ENCODE data around the gene BCDIN3D. TPM values are rescaled to one million over a fixed set of nuclear protein-coding genes. Genes with fewer than 3 reads are reported as not detected.

Gene BCDIN3D
- total and polyA plus RNA-seq, 9 of the 15 experiments (the other 6 are each of a cell fraction or from before 2014, with no cell fraction given): 3.7 to 6.9 (median 5.6) TPM

- Histone ChIP-seq H3K9me3 (replicated peaks; ENCODE audit: control insufficient read depth, insufficient read depth, low read depth, low read length) (no peaks in the 10 kb centered on the region), H3K4me3 (no peak overlapping the region), H3K4me1 (replicated peaks in 1 of 2; ENCODE audit: control insufficient read depth in 2 of 2, insufficient read depth in 2 of 2, low read length in 2 of 2) (peaks cover 11 to 35% of the 10 kb centered on the region in 2 experiments; a peak in 4 of 5 replicates), H3K36me3 (ENCODE audit: control insufficient read depth, insufficient read depth, low read length) (no peaks in the 10 kb centered on the region), H2AFZ (ENCODE audit: low read depth, low read length) (no peak overlapping the region), H3K9me1 (ENCODE audit: control insufficient read depth, insufficient read depth, low read length) (no peaks in the 10 kb centered on the region), H4K20me1 (replicated peaks; ENCODE audit: control insufficient read depth, insufficient read depth, low read length) (peaks cover 11% of the 10 kb centered on the region; the same call in 1 of the 2 replicates), H3K27ac (ENCODE audit: extremely low read depth, low read depth, low read length) (no peak overlapping the region), H3K27me3 (ENCODE audit: control insufficient read depth in 2 of 2, insufficient read depth in 2 of 2, low read length in 2 of 2) (peaks cover 15 to 24% of the 10 kb centered on the region in 2 experiments; a peak in 4 of 5 replicates), H3K9ac (ENCODE audit: insufficient read depth in 1 of 2, low read depth in 2 of 2, low read length in 2 of 2) (no peak overlapping the region), H3K4me2 (ENCODE audit: insufficient read depth, low read length) (no peak overlapping the region), H3K79me2 (ENCODE audit: control insufficient read depth, insufficient read depth, low read length) (no peaks in the 10 kb centered on the region)
- ChIA-PET POLR2A (interaction anchor here (1.2 kb wide), 1 partner anchor 10 kb away, joined by 4 read pairs; no protein-coding TSS in a partner anchor), CTCF (ENCODE audit: low intra/inter-chr PET ratio) (no interaction called here)
- in situ Hi-C loops (cut with MboI): no loop called here
- DNase-seq (ENCODE audit: extremely low read depth in 1 of 4, low spot score in 3 of 4): no peak
- no peak for FAIRE-seq
- BruUV-seq (replicated peaks): no TSS peak
- 3% methylated on average over 6 of the region's 6 CpGs for whole genome bisulfite sequencing (ENCODE audit: insufficient coverage, low coverage, missing lambda C conversion rate)
- intact Hi-C loops (cut with micrococcal nuclease): no loop called here
- no peak for TF ChIP-seq HBP1 (CRISPR knock-in tag; IDR thresholded peaks at IDR 0.05)
- no peak for TF ChIP-seq ZNF133 (CRISPR knock-in tag; IDR thresholded peaks at IDR 0.05)
- TF ChIP-seq SREBF2 (CRISPR knock-in tag; IDR thresholded peaks at IDR 0.05): no peak
- no peak for TF ChIP-seq BDP1 (IDR thresholded peaks at IDR 0.05; ENCODE audit: insufficient read depth, insufficient read length)
- TF ChIP-seq ZNF589 (CRISPR knock-in tag; IDR thresholded peaks at IDR 0.05; ENCODE audit: low read depth): no peak
- TF ChIP-seq ADNP (tag; IDR thresholded peaks at IDR 0.05): no peak
- ATAC-seq: no peak
Observed at GRCh38 chr12:49891476-49891875, 48.6 kb upstream of the BCDIN3D start.
